Mesothelial cell of epicardium (in vitro differentiated cells): Measurements from ENCODE around the gene GAPDHS. TPM values are rescaled to one million over a fixed set of nuclear protein-coding genes. Genes with fewer than 3 reads are reported as not detected.

Experiments
- DNase-seq, 2 experiments: peaks; one replicate each; pipeline ENCODE4 v3.0.0; 2021; ENCODE audit warnings: low spot score in 2 of 2; ENCODE audit not compliant: unreplicated experiment in 2 of 2
- H3K27ac Mint-ChIP-seq: 2 replicates; pipeline ENCODE4 v1.8.0; 2021; ENCODE audit warnings: mixed read lengths
- H3K27me3 Mint-ChIP-seq: 2 replicates; pipeline ENCODE4 v1.8.0; 2021; ENCODE audit warnings: low read depth, mixed read lengths
- H3K36me3 Mint-ChIP-seq: 2 replicates; pipeline ENCODE4 v1.8.0; 2021; ENCODE audit warnings: mixed read lengths
- H3K4me1 Mint-ChIP-seq: 2 replicates; pipeline ENCODE4 v1.8.0; 2021; ENCODE audit warnings: mixed read lengths
- H3K4me3 Mint-ChIP-seq: 2 replicates; pipeline ENCODE4 v1.8.0; 2021; ENCODE audit warnings: mild to moderate bottlenecking, moderate library complexity, mixed read lengths
- H3K9me3 Mint-ChIP-seq: 2 replicates; pipeline ENCODE4 v1.8.0; 2021; ENCODE audit warnings: mixed read lengths
- CTCF ChIP-seq: fragments of 200-600 bp; sonication (generic); IDR thresholded peaks from one replicate; pipeline ENCODE4 v1.5.0; 2021; ENCODE audit warnings: antibody characterized with exemption; ENCODE audit not compliant: unreplicated experiment
- total RNA-seq: library from RNA; stranded (reverse); gene quantifications from 3 replicates; pipeline ENCODE4 v1.2.1, GENCODE V29; 2021

Gene GAPDHS
- total RNA-seq, result not detected in 3 replicates

- Mint-ChIP-seq H3K27ac (no peak within 1 kb of the TSS), H3K4me3 (no peak within 1 kb of the TSS), H3K27me3 (peaks cover 18% of the 10 kb centered on the region), H3K9me3 (no peaks in the 10 kb centered on the region), H3K4me1 (no peaks in the 10 kb centered on the region), H3K36me3 (no peaks in the 10 kb centered on the region)
- DNase-seq, result no peak
- TF ChIP-seq CTCF, result no peak
These were observed at the start of gene GAPDHS for GRCh38 chr19:35533201-35533821. Gene GAPDHS (plus strand): TSS chr19:35533456. CDS start chr19:35533528, 72 bp downstream.

- no peak for TF ChIP-seq CTCF
- no peaks in the 10 kb centered on the region for H3K36me3 Mint-ChIP-seq
- peaks cover 4% of the 10 kb centered on the region for H3K9me3 Mint-ChIP-seq
- DNase-seq, result no peak
- H3K4me3 Mint-ChIP-seq, result no peak overlapping the region
- no peaks in the 10 kb centered on the region for H3K4me1 Mint-ChIP-seq
- no peak overlapping the region for H3K27ac Mint-ChIP-seq
- peaks cover 14% of the 10 kb centered on the region for H3K27me3 Mint-ChIP-seq
These were observed 48.8 kb upstream of the GAPDHS start for GRCh38 chr19:35484252-35485036.

GRCh38 chr19:35486268-35486708, 47.0 kb upstream of the GAPDHS start:
- no peak for TF ChIP-seq CTCF
- H3K4me1 Mint-ChIP-seq, result no peaks in the 10 kb centered on the region
- H3K36me3 Mint-ChIP-seq, result no peaks in the 10 kb centered on the region
- no peak overlapping the region for H3K4me3 Mint-ChIP-seq
- no peak for DNase-seq
- H3K27ac Mint-ChIP-seq, result no peak overlapping the region
- H3K9me3 Mint-ChIP-seq, result no peaks in the 10 kb centered on the region
- H3K27me3 Mint-ChIP-seq, result peaks cover 29% of the 10 kb centered on the region

- TF ChIP-seq CTCF, result no peak
- no peak for DNase-seq
- Mint-ChIP-seq H3K4me1 (no peaks in the 10 kb centered on the region), H3K4me3 (no peak overlapping the region), H3K9me3 (no peaks in the 10 kb centered on the region), H3K27ac (no peak overlapping the region), H3K36me3 (no peaks in the 10 kb centered on the region), H3K27me3 (peaks cover 33% of the 10 kb centered on the region)
These were observed 45.5 kb upstream of the GAPDHS start for GRCh38 chr19:35487656-35488182.

GRCh38 chr19:35488677-35489076, 44.6 kb upstream of the GAPDHS start:
- H3K27me3 Mint-ChIP-seq, result peaks cover 33% of the 10 kb centered on the region
- no peak for DNase-seq
- no peaks in the 10 kb centered on the region for H3K9me3 Mint-ChIP-seq
- no peak for TF ChIP-seq CTCF
- H3K27ac Mint-ChIP-seq, result no peak overlapping the region
- H3K36me3 Mint-ChIP-seq, result no peaks in the 10 kb centered on the region
- no peak overlapping the region for H3K4me3 Mint-ChIP-seq
- no peaks in the 10 kb centered on the region for H3K4me1 Mint-ChIP-seq
